Heart left ventricle (tissue), 13 donors: ENCODE results near the gene TTC7B.

ENCODE experiments used
- POLR2A ChIP-seq, 2 donors: fragments of 450-650 bp; IDR thresholded peaks; one replicate each; pipeline ENCODE4 v1.6.1; 2017; ENCODE audit warnings: antibody characterized with exemption in 2 of 2, mild to moderate bottlenecking in 2 of 2, moderate library complexity in 2 of 2
- TF ChIP-seq, protein P1 (sequence below), 12 donors: fragments of 200-600 bp; sonication (generic) in 4 of 12; IDR thresholded peaks; one replicate each; pipeline versions ENCODE4 v1.5.0 to v1.8.0; 2018 to 2022; ENCODE audit warnings: antibody characterized with exemption in 12 of 12, mild to moderate bottlenecking in 5 of 12
- donor health status: ischemic (EF 13 %, LVEDD 7.1; RV severe dilation, severe dysfunction).
- donor health status: DM: no; HTN: yes; CAD: no.
- donor health status: DM: no; HTN: no; CAD: no.
- donor health status: ischemic (EF 25% LVEDD 6.9; RV normal size, moderate dysfunction).
- donor health status: ischemic (EF 25% LVEDD 5.7; RV mildly dilated, moderate dysfunction).
- donor health status: ischemic (EF 35%, LVEDD 5.7; RV mildly dilated, moderate dysfunction).
- donor health status: nonischemic (EF 11% LVEDD 7.7; RV severe dilation, severe dysfunction).
- donor health status: DM: yes; HTN: yes; CAD: no.
- donor health status: PGD.
- donor health status: ischemic (EF 29% LVEDD 5.4; RV normal size, mild dysfunction).
- donor health status: nonischemic (EF 23%, LVEDD 6.1; RV moderate dilation, normal function).

DNA sequence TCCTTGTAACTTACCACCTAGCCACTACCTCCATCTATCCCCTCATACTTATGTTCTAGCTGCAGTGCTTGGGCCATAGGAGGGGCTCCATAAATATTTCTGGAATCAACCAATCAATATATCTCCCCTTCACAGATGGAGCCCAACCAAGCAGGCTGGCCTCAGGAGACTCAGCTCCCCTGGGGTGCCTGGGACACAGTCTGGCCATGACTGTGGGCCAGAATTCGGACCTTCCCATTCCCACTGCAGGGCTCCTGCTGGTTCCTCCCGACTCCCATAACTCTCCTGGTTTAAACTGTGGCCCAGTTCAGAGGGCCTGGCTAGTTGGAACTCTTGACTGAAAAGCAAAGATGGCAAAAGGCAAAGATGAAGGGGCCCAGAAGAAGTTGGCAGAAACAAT lies 13.0 kb downstream of the TTC7B start:
- TF ChIP-seq, protein P1, sequence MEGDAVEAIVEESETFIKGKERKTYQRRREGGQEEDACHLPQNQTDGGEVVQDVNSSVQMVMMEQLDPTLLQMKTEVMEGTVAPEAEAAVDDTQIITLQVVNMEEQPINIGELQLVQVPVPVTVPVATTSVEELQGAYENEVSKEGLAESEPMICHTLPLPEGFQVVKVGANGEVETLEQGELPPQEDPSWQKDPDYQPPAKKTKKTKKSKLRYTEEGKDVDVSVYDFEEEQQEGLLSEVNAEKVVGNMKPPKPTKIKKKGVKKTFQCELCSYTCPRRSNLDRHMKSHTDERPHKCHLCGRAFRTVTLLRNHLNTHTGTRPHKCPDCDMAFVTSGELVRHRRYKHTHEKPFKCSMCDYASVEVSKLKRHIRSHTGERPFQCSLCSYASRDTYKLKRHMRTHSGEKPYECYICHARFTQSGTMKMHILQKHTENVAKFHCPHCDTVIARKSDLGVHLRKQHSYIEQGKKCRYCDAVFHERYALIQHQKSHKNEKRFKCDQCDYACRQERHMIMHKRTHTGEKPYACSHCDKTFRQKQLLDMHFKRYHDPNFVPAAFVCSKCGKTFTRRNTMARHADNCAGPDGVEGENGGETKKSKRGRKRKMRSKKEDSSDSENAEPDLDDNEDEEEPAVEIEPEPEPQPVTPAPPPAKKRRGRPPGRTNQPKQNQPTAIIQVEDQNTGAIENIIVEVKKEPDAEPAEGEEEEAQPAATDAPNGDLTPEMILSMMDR (IDR thresholded peaks at IDR 0.05), result no peak
- TF ChIP-seq POLR2A (IDR thresholded peaks at IDR 0.05), result no peak
